GM10266 (cell line): ENCODE data around the gene DDN.

Experiments used
- DNase-seq: peaks from one replicate; pipeline ENCODE4 v3.0.0; 2012; ENCODE audit errors: extremely low spot score
- CTCF ChIP-seq: IDR thresholded peaks from 2 replicates; pipeline ENCODE4 v1.5.1; 2012; ENCODE audit warnings: mild to moderate bottlenecking, low read depth; ENCODE audit not compliant: control insufficient read depth, insufficient read depth; ENCODE audit errors: missing control alignments

Gene DDN

GRCh38 chr12:49019443-49020324 is 20.5 kb upstream of the DDN start:
- TF ChIP-seq CTCF: peak; percentile 38

GRCh38 chr12:49019120-49019430 is 19.9 kb upstream of the DDN start:
- TF ChIP-seq CTCF: no peak
- no peak for DNase-seq

More at GRCh38 chr12:49019443-49020324, 20.5 kb upstream of the DDN start:
- DNase-seq: peak; percentile 65

DNA sequence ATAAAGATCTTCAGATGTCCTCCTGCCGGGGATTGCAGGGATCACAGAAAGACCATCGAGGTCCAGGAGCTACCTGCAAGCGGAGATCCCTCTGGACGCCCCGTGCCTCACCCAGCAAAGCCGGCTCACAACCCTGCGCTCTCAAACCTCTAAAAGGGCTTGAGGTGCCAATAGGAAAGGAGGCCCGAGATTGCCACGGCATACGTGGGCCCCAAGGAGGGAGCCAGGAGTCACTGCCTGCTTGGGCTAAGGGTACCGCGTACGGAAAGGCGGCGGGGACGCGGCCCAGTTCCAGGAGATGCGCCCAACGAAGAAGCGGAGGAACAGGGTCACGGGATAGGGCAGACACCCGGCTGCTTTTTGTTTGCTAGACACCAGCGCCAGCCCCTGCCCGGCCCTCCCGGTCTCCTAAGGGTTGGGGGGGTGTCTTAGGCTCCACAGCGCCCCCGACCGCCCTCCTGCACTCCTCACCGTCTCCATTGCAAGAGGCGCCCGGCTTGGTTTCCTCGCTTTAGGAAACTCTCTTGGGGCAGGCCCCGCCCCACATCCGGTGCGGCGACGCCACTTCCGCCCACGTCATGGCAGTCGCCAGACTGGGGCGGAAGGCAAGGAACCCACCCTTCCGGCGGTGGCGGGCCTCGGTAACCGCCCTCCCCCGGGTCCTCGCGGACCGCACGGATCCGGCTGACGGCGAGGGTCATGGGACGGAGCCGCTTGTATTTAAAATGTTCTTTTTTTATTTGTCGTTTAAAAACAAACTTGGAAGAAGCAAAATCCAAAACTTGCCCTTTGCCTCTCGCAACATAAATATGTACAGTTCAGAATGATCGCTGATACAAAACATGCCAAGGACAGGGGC is 19.3 kb upstream of the DDN start, which contains the start of gene PRKAG1:
Gene PRKAG1 (minus strand): TSS at position 516 of the 859 bp plus-strand sequence. CDS start 36 bp downstream, at position 480.
- peak; percentile 69 for TF ChIP-seq CTCF
- DNase-seq: peak; percentile 97

GRCh38 chr12:49017891-49018260 is 18.7 kb upstream of the DDN start:
- DNase-seq: no peak
- no peak for TF ChIP-seq CTCF

GRCh38 chr12:49015196-49015595 is 16.0 kb upstream of the DDN start:
- no peak for DNase-seq
- no peak for TF ChIP-seq CTCF

- TF ChIP-seq CTCF: peak; percentile 2
- no peak for DNase-seq
Observed at GRCh38 chr12:49014547-49014946, 15.4 kb upstream of the DDN start.
